Iris pigment epithelial cell (primary cell): ENCODE results near the gene TLR2.

Experiments
- DNase-seq: peaks from one replicate; pipeline ENCODE4 v3.0.0-alpha.2; 2011; ENCODE audit warnings: low read depth

Gene TLR2, protein sequence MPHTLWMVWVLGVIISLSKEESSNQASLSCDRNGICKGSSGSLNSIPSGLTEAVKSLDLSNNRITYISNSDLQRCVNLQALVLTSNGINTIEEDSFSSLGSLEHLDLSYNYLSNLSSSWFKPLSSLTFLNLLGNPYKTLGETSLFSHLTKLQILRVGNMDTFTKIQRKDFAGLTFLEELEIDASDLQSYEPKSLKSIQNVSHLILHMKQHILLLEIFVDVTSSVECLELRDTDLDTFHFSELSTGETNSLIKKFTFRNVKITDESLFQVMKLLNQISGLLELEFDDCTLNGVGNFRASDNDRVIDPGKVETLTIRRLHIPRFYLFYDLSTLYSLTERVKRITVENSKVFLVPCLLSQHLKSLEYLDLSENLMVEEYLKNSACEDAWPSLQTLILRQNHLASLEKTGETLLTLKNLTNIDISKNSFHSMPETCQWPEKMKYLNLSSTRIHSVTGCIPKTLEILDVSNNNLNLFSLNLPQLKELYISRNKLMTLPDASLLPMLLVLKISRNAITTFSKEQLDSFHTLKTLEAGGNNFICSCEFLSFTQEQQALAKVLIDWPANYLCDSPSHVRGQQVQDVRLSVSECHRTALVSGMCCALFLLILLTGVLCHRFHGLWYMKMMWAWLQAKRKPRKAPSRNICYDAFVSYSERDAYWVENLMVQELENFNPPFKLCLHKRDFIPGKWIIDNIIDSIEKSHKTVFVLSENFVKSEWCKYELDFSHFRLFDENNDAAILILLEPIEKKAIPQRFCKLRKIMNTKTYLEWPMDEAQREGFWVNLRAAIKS

DNA sequence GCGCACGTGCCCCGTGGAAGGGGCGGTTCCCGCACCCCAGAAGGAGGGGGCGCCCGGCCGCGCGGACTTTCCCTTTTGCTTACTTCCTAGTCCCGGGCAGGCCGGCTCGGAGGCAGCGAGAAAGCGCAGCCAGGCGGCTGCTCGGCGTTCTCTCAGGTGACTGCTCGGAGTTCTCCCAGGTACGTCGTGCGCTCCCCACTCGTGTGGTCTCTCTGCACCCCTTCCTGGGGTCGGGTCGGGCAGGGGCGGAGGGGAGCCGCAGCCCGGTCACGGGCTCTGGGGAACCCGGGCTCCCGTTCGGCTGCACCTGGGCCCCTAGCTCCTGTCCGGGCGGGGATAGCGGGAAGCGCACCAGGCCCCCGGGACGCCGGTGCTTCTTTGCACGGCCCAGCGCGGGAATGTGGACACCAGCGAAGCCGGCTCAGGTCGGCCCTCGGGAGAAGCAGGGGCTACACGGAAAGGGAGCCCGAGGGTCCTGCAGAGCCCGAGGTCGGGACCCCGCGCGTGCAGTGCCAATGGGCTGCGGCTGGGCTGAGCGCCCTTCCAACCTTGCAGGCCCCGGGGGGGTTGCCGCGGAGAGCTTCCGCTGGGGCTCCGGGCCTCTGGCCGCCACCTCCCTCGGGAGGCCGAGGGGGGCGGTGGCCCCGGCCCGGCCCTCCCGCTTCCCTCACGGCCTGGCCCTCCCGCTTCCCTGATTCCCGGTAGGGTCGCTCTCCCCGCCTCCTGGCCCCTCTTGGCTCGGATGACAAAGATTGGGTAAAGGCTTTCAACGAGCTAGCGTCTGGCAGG, at the start of gene TLR2:
Gene TLR2, plus strand, starts transcription at position 99 of the 789 bp plus-strand sequence. CDS start 18,628 bp downstream, outside the sequence.
- DNase-seq: peak; percentile 26

DNA sequence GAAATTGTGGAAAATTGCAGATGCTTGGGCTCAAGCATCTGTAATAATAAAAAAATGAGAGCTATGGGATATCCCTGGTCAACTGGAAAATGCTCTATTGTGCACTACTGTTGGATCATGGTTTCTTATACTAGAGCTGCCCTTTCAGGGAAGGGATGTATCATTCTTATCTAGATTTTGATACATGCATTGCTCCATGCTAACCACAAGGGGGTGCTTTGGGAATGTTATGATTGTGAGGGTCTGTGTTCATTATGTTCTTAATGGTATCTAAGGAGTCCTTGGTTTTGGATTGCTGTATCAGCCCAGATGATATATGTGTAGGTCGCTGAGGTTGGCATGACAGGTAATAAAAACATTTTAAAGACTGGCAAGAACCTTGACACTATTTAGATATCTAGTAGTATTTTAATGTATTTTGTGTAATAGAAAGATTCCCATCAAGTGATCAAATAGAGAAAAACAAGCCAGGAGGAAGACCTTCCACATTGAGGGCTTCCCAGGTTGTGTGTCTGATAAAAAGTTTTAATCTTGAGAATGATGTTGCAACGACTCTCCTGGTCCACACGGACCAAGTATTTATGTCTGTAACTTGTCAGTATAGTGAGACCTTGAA, 49.2 kb upstream of the TLR2 start:
- peak; percentile 26 for DNase-seq

GRCh38 chr4:153635846-153636245, 48.2 kb upstream of the TLR2 start:
- no peak for DNase-seq

- DNase-seq: no peak
Measured at GRCh38 chr4:153637201-153637600, 46.9 kb upstream of the TLR2 start.

DNA sequence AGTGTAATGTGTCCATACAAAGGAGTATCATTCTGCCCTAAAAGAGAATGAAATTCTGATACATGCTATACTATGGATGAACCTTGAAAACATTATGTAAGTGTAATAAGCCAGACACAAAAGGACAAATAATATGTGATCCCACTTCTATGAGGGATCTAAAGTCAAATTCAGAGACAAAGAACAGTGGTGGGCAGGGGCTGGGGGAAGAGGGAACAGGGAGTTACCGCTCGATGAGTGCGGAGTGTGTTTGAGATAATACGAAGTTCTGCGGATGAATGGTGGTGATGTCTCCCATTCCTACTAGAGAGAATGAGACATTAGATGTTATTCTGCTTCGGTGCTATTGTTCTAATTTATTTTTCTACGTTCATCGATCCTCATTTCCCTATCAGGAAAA, 46.1 kb upstream of the TLR2 start:
- DNase-seq: no peak

DNA sequence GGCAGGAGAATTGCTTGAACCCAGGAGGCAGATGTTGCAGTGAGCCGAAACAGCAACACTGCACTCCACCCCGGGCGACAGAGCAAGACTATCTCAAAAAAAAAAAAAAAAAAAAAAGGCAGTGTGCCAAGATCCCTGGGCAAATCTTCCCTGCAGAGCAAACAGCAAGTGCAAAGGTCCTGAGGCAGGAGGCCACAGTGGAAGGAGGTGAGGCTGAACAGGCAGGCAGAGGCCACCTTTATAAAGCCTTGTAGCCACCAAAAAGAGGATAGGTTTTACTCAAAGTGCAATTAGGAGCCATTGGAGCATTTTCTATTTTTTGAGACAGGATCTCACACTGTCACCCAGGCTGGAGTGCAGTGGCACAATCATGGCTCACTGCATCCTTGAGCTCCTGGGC, 45.1 kb upstream of the TLR2 start:
- no peak for DNase-seq

GRCh38 chr4:153639833-153640802, 44.0 kb upstream of the TLR2 start:
- no peak for DNase-seq

DNA sequence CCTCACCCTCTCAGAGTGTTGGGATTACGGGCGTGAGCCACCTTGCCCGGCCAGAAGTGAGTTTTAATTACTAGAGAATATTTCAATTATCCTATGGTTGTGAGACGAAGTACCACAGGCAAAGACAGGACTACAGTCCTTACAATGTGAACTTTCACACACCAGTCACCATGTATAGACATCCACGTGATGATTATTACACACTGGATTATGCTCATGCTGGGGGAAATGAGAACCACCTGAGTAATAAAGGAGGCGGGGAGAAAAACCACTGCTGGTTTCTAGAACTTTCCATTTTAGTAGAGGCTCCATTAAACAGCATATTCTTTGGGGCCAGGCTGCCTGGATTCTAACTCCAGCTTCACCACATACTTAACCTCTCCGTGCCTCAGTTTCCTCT, 42.5 kb upstream of the TLR2 start:
- no peak for DNase-seq

DNA sequence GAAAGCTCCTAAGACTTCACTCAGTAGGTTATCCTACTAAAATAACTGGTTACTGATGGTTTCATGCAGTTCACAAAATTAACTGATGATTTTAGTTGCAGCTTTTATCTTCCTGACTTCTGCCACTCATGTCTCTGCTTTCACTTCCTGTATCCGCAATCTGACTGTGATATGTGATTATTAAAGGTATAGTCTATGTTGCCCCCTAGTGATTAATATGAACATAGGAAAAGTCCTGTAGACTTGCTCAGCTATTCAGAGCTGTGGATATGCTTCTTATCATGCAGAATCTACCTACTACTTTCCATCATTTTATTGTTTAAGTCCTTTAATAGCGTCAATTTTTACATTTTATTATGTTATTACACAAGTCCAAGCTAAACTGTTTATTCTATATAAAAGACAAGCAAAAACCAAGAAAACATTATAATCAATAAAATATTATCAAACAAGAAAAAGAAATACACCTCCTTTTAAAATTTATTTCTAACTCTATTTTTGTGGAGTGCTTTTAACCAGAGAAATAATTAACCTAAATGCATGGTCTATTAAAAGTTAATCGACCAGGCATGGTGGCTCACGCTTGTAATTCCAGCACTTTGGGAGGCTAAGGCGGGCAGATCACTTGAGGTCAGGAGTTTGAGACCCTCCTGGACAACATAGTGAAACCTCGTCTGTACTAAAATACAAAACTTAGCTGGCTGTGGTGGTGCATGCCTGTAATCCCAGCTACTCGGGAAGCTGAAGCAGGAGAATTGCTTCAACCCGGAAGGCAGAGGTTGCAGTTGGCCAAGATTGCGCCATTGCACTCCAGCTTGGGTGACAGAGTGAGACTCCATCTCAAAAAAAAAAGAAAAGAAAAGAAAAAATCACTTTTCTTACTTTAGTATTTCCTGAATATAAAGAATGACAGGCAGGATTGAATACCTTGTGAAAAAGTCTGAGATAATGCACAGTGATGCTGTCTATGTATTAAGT, 40.4 kb upstream of the TLR2 start:
- DNase-seq: peak; percentile 60

DNA sequence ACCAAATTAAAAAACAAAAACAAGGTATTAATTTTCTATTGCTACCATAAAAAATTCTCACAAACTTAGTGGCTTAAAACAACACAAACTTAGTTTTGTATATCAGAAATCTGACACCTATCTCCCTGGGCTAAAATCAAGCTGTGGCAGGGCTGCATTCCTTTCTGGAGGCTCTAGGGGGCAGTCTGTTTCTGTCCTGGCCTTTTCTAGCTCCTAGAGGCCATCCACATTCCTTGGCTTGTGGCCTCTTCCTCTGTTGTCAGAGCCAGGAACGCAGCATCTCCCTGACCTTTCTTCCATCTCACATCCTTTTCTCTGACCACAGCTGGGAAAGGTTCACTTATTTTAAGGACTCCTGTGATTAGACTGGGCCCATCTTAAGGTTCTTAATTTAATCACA, 38.9 kb upstream of the TLR2 start:
- DNase-seq: no peak

DNA sequence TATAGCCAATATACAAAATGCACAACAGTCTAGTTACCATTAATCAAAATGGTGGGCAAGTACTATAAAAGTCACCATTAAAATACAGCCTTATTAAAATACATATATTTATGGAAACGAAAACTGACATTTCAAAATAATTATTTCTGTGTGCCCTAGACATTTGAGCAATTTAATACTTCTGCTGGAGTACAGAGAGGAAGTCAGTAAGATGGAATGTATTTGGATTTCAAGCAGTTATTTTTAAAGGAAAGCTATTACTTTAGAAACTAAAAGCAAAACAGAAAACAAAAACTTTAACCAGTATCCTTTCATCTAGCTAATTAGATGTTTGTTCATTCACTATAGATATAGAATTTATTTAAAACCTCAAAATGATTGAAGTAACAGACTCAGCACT, 37.8 kb upstream of the TLR2 start:
- DNase-seq: no peak

GRCh38 chr4:153646978-153647377, 37.1 kb upstream of the TLR2 start:
- DNase-seq: no peak

GRCh38 chr4:153647975-153648374, 36.1 kb upstream of the TLR2 start:
- no peak for DNase-seq

GRCh38 chr4:153649572-153649991, 34.5 kb upstream of the TLR2 start:
- DNase-seq: peak; percentile 53

- no peak for DNase-seq
Measured at GRCh38 chr4:153651116-153651515, 33.0 kb upstream of the TLR2 start.

DNA sequence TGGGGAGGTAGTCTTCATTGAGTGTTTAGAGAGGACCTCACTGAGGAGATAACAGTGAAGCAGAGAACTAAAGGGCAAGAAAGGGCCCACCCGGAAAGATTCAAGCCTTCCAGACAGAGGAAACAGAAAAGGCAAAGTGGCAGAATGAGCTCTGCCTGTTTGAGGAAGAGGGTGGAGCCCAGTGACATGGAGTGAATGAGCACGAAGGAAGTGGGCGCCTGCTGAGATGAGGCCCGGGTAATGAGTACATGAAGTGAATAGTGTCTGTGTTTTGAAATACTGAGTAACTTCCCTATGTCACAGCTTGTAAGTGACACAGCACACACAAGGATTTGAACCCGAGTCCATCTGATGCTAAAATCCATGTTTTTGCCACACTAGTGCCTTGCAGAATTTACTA, 32.5 kb upstream of the TLR2 start:
- DNase-seq: no peak

- DNase-seq: peak; percentile 45
Measured at GRCh38 chr4:153652051-153652784, 31.9 kb upstream of the TLR2 start.

GRCh38 chr4:153655002-153655541, 29.0 kb upstream of the TLR2 start:
- DNase-seq: no peak

DNA sequence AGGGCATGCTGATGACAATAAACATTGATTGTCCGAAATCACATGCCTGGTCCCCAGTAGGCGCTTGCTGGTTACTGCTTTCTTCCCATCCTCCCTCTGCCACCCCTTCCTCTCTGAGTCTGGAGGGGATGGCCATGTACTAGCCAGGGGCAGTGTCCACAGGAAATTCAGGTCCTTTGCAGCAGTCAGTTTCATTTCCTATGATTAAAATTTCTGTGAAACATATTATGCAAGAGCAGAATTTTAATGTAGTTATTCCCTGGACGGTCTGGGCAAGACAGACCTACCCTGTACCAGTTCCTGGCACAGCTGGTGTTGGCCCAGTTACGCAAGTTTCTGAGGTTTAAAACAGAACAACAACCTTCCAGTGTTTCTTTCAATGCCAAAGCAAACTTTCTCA, 28.2 kb upstream of the TLR2 start:
- DNase-seq: peak; percentile 42
